ENCODE results near the gene OR2Z1.
"Not testable (repeated sequence)": the region's sequence is repeated elsewhere in the genome, so short reads cannot be mapped to it uniquely, and the experiment has no call there.

Gene OR2Z1

GRCh38 chr19:8724276-8724675 lies 2.8 kb downstream of the OR2Z1 start:
- no peak for DNase-seq (ENCODE audit: low read depth in 1 of 2, low spot score in 1 of 2)
- peaks cover 2% of the 10 kb centered on the region for H3K27me3 ChIP-seq (ENCODE audit: insufficient read depth, poor library complexity, severe bottlenecking)
- no peak for TF ChIP-seq REST (IDR thresholded peaks at IDR 0.05; ENCODE audit: insufficient replicate concordance, low read depth)
- TF ChIP-seq SPI1 (IDR thresholded peaks at IDR 0.05; ENCODE audit: borderline replicate concordance, low read depth) = no peak
- TF ChIP-seq, protein P1, sequence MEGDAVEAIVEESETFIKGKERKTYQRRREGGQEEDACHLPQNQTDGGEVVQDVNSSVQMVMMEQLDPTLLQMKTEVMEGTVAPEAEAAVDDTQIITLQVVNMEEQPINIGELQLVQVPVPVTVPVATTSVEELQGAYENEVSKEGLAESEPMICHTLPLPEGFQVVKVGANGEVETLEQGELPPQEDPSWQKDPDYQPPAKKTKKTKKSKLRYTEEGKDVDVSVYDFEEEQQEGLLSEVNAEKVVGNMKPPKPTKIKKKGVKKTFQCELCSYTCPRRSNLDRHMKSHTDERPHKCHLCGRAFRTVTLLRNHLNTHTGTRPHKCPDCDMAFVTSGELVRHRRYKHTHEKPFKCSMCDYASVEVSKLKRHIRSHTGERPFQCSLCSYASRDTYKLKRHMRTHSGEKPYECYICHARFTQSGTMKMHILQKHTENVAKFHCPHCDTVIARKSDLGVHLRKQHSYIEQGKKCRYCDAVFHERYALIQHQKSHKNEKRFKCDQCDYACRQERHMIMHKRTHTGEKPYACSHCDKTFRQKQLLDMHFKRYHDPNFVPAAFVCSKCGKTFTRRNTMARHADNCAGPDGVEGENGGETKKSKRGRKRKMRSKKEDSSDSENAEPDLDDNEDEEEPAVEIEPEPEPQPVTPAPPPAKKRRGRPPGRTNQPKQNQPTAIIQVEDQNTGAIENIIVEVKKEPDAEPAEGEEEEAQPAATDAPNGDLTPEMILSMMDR (IDR thresholded peaks at IDR 0.05; ENCODE audit: insufficient read depth, low read length) = no peak
- no peak for TF ChIP-seq POLR2AphosphoS5 (IDR thresholded peaks at IDR 0.05; ENCODE audit: low read depth)
- no peak for TF ChIP-seq GABPA (IDR thresholded peaks at IDR 0.05; ENCODE audit: low read depth)

DNA sequence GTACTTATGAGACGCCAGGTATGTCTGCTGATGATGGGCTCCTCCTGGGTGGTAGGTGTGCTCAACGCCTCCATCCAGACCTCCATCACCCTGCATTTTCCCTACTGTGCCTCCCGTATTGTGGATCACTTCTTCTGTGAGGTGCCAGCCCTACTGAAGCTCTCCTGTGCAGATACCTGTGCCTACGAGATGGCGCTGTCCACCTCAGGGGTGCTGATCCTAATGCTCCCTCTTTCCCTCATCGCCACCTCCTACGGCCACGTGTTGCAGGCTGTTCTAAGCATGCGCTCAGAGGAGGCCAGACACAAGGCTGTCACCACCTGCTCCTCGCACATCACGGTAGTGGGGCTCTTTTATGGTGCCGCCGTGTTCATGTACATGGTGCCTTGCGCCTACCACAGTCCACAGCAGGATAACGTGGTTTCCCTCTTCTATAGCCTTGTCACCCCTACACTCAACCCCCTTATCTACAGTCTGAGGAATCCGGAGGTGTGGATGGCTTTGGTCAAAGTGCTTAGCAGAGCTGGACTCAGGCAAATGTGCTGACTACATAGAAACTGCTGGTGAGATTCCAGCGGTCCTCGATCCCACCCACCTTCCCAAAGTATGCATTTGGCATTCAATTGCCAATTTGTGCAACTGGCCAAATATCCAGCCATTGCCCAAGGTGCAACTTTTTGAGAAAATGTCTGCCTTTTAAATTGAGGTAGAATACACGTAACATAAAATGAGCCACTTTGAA lies 10.2 kb downstream of the OR2Z1 start:
- TF ChIP-seq REST (IDR thresholded peaks at IDR 0.05; ENCODE audit: insufficient replicate concordance, low read depth) = peak; percentile 92
- TF ChIP-seq SPI1 (IDR thresholded peaks at IDR 0.05; ENCODE audit: borderline replicate concordance, low read depth) = no peak
- no peak for TF ChIP-seq GABPA (IDR thresholded peaks at IDR 0.05; ENCODE audit: low read depth)
- Histone ChIP-seq H3K27me3 (ENCODE audit: insufficient read depth, poor library complexity, severe bottlenecking) (no peaks in the 10 kb centered on the region), H3K27ac (replicated peaks) (no peak overlapping the region), H3K4me3 (replicated peaks; ENCODE audit: insufficient read depth, low read length) (no peak overlapping the region)
- no peak for DNase-seq (ENCODE audit: low read depth in 1 of 2, low spot score in 1 of 2)

More at GRCh38 chr19:8724276-8724675, 2.8 kb downstream of the OR2Z1 start:
- Histone ChIP-seq H3K27ac (replicated peaks) (no peak overlapping the region), H3K4me3 (replicated peaks; ENCODE audit: insufficient read depth, low read length) (no peak overlapping the region)

DNA sequence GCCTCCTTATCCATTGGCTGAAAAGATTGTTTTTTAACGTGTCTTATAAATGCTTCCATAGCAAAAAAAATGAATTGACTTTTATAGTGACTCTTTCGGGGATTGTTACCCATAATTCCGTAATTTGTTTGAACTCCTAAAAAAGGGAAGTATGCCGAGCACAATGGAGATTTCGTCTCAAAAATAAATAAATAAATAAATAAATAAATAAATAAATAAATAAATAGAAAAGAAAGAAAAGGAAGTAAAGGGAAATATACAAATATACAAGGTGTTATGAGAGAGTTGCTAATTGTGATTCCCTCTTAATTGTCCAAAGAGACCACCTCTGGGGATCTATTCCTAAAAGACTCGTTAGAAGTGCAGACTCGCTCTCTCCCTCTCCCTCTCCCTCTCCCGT lies 16.9 kb downstream of the OR2Z1 start:
- Histone ChIP-seq H3K4me3 (replicated peaks; ENCODE audit: insufficient read depth, low read length) (no peak overlapping the region), H3K27ac (replicated peaks) (no peak overlapping the region), H3K27me3 (ENCODE audit: insufficient read depth, poor library complexity, severe bottlenecking) (no peaks in the 10 kb centered on the region)
- TF ChIP-seq, protein P1 (IDR thresholded peaks at IDR 0.05; ENCODE audit: insufficient read depth, low read length) = no peak
- TF ChIP-seq GABPA (IDR thresholded peaks at IDR 0.05; ENCODE audit: low read depth) (no peak), SPI1 (IDR thresholded peaks at IDR 0.05; ENCODE audit: borderline replicate concordance, low read depth) (no peak), REST (IDR thresholded peaks at IDR 0.05; ENCODE audit: insufficient replicate concordance, low read depth) (no peak), POLR2AphosphoS5 (IDR thresholded peaks at IDR 0.05; ENCODE audit: low read depth) (no peak)
- DNase-seq (ENCODE audit: low read depth in 1 of 2, low spot score in 1 of 2) = no peak

DNA sequence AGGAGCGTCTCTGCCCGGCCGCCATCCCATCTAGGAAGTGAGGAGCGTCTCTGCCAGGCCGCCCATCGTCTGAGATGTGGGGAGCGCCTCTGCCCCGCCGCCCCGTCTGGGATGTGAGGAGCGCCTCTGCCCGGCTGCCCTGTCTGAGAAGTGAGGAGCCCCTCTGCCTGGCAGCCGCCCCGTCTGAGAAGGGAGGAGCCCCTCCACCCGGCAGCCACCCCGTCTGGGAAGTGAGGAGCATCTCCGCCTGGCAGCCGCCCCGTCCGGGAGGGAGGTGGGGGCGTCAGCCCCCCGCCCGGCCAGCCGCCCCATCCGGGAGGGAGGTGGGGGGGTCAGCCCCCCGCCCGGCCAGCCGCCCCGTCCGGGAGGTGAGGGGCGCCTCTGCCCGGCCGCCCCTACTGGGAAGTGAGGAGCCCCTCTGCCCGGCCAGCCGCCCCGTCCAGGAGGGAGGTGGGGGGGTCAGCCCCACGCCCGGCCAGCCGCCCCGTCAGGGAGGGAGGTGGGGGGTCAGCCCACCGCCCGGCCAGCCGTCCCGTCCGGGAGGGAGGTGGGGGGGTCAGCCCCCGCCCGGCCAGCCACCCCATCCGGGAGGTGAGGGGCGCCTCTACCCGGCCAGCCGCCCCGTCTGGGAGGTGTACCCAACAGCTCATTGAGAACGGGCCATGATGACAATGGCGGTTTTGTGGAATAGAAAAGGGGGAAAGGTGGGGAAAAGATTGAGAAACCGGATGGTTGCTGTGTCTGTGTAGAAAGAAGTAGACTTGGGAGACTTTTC lies 18.0 kb downstream of the OR2Z1 start:
- not testable (repeated sequence) for DNase-seq (ENCODE audit: low read depth in 1 of 2, low spot score in 1 of 2); H3K27ac ChIP-seq (replicated peaks); H3K4me3 ChIP-seq (replicated peaks; ENCODE audit: insufficient read depth, low read length); H3K27me3 ChIP-seq (ENCODE audit: insufficient read depth, poor library complexity, severe bottlenecking)

DNA sequence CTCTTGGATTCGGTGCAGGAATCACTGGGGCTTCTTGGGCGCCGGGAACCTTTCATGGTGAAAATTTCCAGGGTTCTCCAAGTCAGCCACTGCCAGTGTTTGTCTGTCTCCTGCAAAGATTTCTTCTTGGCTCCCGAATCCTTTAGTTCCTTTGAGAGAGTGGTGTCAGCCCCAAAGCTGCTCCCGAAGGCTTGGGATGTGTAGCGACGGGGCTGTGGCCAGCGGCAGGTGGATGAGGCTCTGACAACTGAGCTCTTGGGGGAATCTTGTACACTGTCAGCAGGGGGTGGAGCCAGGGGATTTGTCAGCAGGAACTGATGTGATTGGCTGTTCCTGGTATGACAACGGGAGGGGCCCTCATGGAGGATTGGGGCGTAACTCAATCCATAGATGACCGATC lies 45.8 kb downstream of the OR2Z1 start:
- H3K27ac ChIP-seq (replicated peaks); H3K4me3 ChIP-seq (replicated peaks; ENCODE audit: insufficient read depth, low read length); H3K27me3 ChIP-seq (ENCODE audit: insufficient read depth, poor library complexity, severe bottlenecking); DNase-seq (ENCODE audit: low read depth in 1 of 2, low spot score in 1 of 2): not testable (repeated sequence)

DNA sequence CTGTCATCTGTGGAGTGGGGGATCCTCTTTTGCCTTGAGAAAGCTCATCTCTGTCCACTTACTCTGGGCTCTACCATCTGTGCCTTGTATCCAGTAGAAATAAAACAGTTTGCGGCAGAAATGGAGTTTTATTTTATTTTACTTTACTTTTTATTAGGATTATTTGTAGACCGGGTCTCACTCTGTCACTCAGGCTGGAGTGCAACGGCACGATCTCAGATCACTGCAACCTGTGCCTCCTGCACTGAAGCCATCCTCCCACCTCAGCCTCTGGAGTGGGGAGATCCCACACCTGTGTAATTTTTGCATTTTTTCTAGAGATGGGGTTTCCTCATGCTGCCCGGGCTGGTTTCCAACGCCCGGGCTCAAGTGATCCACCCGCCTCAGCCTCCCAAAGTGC lies 47.8 kb downstream of the OR2Z1 start:
- H3K27me3 ChIP-seq (ENCODE audit: insufficient read depth, poor library complexity, severe bottlenecking); DNase-seq (ENCODE audit: low read depth in 1 of 2, low spot score in 1 of 2); H3K4me3 ChIP-seq (replicated peaks; ENCODE audit: insufficient read depth, low read length); H3K27ac ChIP-seq (replicated peaks): not testable (repeated sequence)

Measured in HL-60 (cell line).